HG02571 (cell line): Measurements from ENCODE around the gene SLC1A2.

ENCODE experiments used
- ATAC-seq: cut with Tn5 transposase; IDR thresholded peaks from one replicate; pipeline ENCODE4 v1.9.1; 2021; ENCODE audit warnings: mild to moderate bottlenecking, moderate library complexity; ENCODE audit not compliant: unreplicated experiment

SLC1A2 gene

GRCh38 chr11:35204614-35205013, 214.7 kb downstream of the SLC1A2 start:
- no peak for ATAC-seq
